HepG2 (cell line): ENCODE measurements around the gene AUP1. TPM values are rescaled to one million over a fixed set of nuclear protein-coding genes. Genes with fewer than 3 reads are reported as not detected.

ENCODE experiments used
- EED ChIP-seq: sonication (generic); formaldehyde crosslinking; IDR thresholded peaks from 2 replicates; pipeline ENCODE4 v1.5.0; 2020; ENCODE audit warnings: mild to moderate bottlenecking, missing genetic modification reagents
- ETV6 ChIP-seq: sonication (generic); formaldehyde crosslinking; conservative IDR thresholded peaks from 2 replicates; pipeline ENCODE4 v1.4.0; 2020; ENCODE audit warnings: missing genetic modification reagents
- FOXP4 ChIP-seq: sonication (generic); formaldehyde crosslinking; IDR thresholded peaks from 2 replicates; pipeline ENCODE4 v1.4.0; 2020; ENCODE audit warnings: missing genetic modification reagents
- TFAP4 ChIP-seq: sonication (generic); IDR thresholded peaks from 2 replicates; pipeline ENCODE4 v1.6.1; 2016; ENCODE audit warnings: low read depth, borderline replicate concordance
- TRIM22 ChIP-seq: fragments of 450-650 bp; IDR thresholded peaks from 2 replicates; pipeline ENCODE4 v1.6.1; 2017
- ZFP91 ChIP-seq: sonication (generic); formaldehyde crosslinking; IDR thresholded peaks from 2 replicates; pipeline ENCODE4 v1.9.0; 2022; ENCODE audit warnings: missing genetic modification reagents, mild to moderate bottlenecking, borderline replicate concordance
- polyA plus RNA-seq, 8 experiments: library from polyadenylated mRNA; depleted of rRNA in 3 of 8; stranded (reverse) in 7 of 8; unstranded in 1 of 8; fragments of >200 nt; fragmentation: Illumina TruSeq in 4 of 8; extraction: Trizol in 4 of 8; gene quantifications; 2 replicates each; pipeline versions ENCODE4 v1.2.1 to v1.2.3, GENCODE V29; 2011 to 2016; ENCODE audit warnings: low read depth in 4 of 8, missing spikeins in 1 of 8, mixed read lengths in 1 of 8; ENCODE audit not compliant: insufficient read depth in 1 of 8
- total RNA-seq, 5 experiments: library from RNA; depleted of rRNA; stranded (reverse); fragments of >200 nt; fragmentation: Illumina TruSeq; extraction: Trizol; gene quantifications; 2 replicates each; pipeline ENCODE4 v1.2.3, GENCODE V29; 2016; ENCODE audit warnings: low read depth in 1 of 5
- TF ChIP-seq, protein P1 (sequence below): sonication (generic); formaldehyde crosslinking; conservative IDR thresholded peaks from 2 replicates; pipeline ENCODE4 v1.8.0; 2022; ENCODE audit warnings: mild to moderate bottlenecking, moderate library complexity, missing genetic modification reagents
- TF ChIP-seq, protein P2 (sequence below): sonication (generic); formaldehyde crosslinking; IDR thresholded peaks from 2 replicates; pipeline ENCODE4 v1.9.0; 2021; ENCODE audit warnings: missing genetic modification reagents, borderline replicate concordance

AUP1 gene
- total and polyA plus RNA-seq, 2 of the 13 experiments (the other 11 are each of a cell fraction or from before 2014, with no cell fraction given), result 174 to 267 TPM

GRCh38 chr2:74552914-74553811, 23.7 kb upstream of the AUP1 start (continued):
- 0 out of 2 replicates have a peak, but pooled peaks have one; percentile 54 for TF ChIP-seq ZFP91 (CRISPR knock-in tag)
- TF ChIP-seq, protein P1, sequence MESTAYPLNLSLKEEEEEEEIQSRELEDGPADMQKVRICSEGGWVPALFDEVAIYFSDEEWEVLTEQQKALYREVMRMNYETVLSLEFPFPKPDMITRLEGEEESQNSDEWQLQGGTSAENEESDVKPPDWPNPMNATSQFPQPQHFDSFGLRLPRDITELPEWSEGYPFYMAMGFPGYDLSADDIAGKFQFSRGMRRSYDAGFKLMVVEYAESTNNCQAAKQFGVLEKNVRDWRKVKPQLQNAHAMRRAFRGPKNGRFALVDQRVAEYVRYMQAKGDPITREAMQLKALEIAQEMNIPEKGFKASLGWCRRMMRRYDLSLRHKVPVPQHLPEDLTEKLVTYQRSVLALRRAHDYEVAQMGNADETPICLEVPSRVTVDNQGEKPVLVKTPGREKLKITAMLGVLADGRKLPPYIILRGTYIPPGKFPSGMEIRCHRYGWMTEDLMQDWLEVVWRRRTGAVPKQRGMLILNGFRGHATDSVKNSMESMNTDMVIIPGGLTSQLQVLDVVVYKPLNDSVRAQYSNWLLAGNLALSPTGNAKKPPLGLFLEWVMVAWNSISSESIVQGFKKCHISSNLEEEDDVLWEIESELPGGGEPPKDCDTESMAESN (CRISPR knock-in tag), result no peak
- peak; percentile 11; the same call in 1 of the 2 replicates for TF ChIP-seq EED (CRISPR knock-in tag)
- TF ChIP-seq TFAP4, result peak; percentile 48; the same call in 1 of the 2 replicates
- no peak for TF ChIP-seq ETV6 (CRISPR knock-in tag)
- TF ChIP-seq FOXP4 (CRISPR knock-in tag), result 0 out of 2 replicates have a peak, but pooled peaks have one; percentile 19
- TF ChIP-seq, protein P2, sequence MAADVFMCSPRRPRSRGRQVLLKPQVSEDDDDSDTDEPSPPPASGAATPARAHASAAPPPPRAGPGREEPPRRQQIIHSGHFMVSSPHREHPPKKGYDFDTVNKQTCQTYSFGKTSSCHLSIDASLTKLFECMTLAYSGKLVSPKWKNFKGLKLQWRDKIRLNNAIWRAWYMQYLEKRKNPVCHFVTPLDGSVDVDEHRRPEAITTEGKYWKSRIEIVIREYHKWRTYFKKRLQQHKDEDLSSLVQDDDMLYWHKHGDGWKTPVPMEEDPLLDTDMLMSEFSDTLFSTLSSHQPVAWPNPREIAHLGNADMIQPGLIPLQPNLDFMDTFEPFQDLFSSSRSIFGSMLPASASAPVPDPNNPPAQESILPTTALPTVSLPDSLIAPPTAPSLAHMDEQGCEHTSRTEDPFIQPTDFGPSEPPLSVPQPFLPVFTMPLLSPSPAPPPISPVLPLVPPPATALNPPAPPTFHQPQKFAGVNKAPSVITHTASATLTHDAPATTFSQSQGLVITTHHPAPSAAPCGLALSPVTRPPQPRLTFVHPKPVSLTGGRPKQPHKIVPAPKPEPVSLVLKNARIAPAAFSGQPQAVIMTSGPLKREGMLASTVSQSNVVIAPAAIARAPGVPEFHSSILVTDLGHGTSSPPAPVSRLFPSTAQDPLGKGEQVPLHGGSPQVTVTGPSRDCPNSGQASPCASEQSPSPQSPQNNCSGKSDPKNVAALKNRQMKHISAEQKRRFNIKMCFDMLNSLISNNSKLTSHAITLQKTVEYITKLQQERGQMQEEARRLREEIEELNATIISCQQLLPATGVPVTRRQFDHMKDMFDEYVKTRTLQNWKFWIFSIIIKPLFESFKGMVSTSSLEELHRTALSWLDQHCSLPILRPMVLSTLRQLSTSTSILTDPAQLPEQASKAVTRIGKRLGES, result no peak
- 0 out of 2 replicates have a peak, but pooled peaks have one; percentile 33 for TF ChIP-seq TRIM22
